SU-DHL-6 (cell line): ENCODE results near the gene ATP8B2.

Experiments
- EZH2phosphoT487 ChIP-seq: fragments of 200-600 bp; sonication (generic), shearing (Covaris generic); conservative IDR thresholded peaks from 2 replicates; pipeline ENCODE4 v1.6.1; 2018; ENCODE audit warnings: mild to moderate bottlenecking, antibody characterized with exemption, low read length, moderate library complexity, mixed read lengths
- TF ChIP-seq, protein P1 (sequence below): fragments of 200-600 bp; sonication (generic); IDR thresholded peaks from one replicate; pipeline ENCODE4 v1.5.1; 2017; ENCODE audit warnings: antibody characterized with exemption, mild to moderate bottlenecking, low read length, moderate library complexity; ENCODE audit not compliant: insufficient read depth, poor library complexity, severe bottlenecking

DNA sequence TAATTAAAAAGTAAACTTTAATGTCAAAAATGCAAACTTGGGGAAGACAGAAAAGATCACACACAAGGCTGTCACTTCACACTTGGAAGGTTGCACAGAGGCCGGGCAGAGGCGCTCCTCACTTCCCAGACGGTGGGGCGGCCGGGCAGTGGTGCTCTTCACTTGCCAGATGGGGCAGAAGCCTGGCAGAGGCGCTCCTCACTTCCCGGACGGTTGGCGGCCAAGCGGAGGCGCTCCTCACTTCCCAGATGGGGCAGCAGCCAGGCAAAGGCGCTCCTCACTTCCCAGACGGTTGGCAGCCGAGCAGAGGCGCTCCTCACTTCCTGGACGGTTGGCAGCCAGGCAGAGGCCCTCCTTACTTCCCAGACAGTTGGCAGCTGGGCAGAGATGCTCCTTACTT, 54.0 kb downstream of the ATP8B2 start:
- TF ChIP-seq, protein P1, sequence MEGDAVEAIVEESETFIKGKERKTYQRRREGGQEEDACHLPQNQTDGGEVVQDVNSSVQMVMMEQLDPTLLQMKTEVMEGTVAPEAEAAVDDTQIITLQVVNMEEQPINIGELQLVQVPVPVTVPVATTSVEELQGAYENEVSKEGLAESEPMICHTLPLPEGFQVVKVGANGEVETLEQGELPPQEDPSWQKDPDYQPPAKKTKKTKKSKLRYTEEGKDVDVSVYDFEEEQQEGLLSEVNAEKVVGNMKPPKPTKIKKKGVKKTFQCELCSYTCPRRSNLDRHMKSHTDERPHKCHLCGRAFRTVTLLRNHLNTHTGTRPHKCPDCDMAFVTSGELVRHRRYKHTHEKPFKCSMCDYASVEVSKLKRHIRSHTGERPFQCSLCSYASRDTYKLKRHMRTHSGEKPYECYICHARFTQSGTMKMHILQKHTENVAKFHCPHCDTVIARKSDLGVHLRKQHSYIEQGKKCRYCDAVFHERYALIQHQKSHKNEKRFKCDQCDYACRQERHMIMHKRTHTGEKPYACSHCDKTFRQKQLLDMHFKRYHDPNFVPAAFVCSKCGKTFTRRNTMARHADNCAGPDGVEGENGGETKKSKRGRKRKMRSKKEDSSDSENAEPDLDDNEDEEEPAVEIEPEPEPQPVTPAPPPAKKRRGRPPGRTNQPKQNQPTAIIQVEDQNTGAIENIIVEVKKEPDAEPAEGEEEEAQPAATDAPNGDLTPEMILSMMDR, result no peak
- no peak for TF ChIP-seq EZH2phosphoT487
